CD4-positive, alpha-beta T cell treated with Interleukin-21 for 1 hour (primary cell): ENCODE measurements around the gene EYS.

Experiments used
- DNase-seq: peaks from one replicate; pipeline ENCODE4 v3.0.0-alpha.2; 2020

The EYS gene

GRCh38 chr6:64930681-64931080, 776.3 kb downstream of the EYS start:
- DNase-seq: no peak

- DNase-seq: no peak
Observed at GRCh38 chr6:64926051-64926450, 781.0 kb downstream of the EYS start.

GRCh38 chr6:64920257-64920656, 786.8 kb downstream of the EYS start:
- DNase-seq: no peak

- no peak for DNase-seq
Observed at GRCh38 chr6:64914124-64914523, 792.9 kb downstream of the EYS start.

GRCh38 chr6:64912966-64913365, 794.1 kb downstream of the EYS start:
- DNase-seq: no peak

GRCh38 chr6:64908104-64908503, 798.9 kb downstream of the EYS start:
- no peak for DNase-seq

GRCh38 chr6:64904616-64905015, 802.4 kb downstream of the EYS start:
- DNase-seq: no peak

GRCh38 chr6:64902596-64902995, 804.4 kb downstream of the EYS start:
- no peak for DNase-seq

- DNase-seq: no peak
Observed at GRCh38 chr6:64896939-64897338, 810.1 kb downstream of the EYS start.

GRCh38 chr6:64895945-64896344, 811.1 kb downstream of the EYS start:
- DNase-seq: no peak

- no peak for DNase-seq
Observed at GRCh38 chr6:64890609-64891008, 816.4 kb downstream of the EYS start.

GRCh38 chr6:64889144-64889543, 817.9 kb downstream of the EYS start:
- DNase-seq: no peak

GRCh38 chr6:64874776-64875175, 832.2 kb downstream of the EYS start:
- no peak for DNase-seq

GRCh38 chr6:64872633-64873032, 834.4 kb downstream of the EYS start:
- no peak for DNase-seq

- DNase-seq: no peak
Observed at GRCh38 chr6:64861039-64861651, 845.9 kb downstream of the EYS start.

GRCh38 chr6:64860203-64860602, 846.8 kb downstream of the EYS start:
- no peak for DNase-seq

GRCh38 chr6:64850121-64850520, 856.9 kb downstream of the EYS start:
- DNase-seq: no peak

GRCh38 chr6:64848467-64848866, 858.6 kb downstream of the EYS start:
- no peak for DNase-seq

GRCh38 chr6:64847396-64847795, 859.6 kb downstream of the EYS start:
- no peak for DNase-seq

GRCh38 chr6:64838726-64839125, 868.3 kb downstream of the EYS start:
- DNase-seq: no peak

- no peak for DNase-seq
Observed at GRCh38 chr6:64831680-64832079, 875.3 kb downstream of the EYS start.

- DNase-seq: no peak
Observed at GRCh38 chr6:64817525-64817924, 889.5 kb downstream of the EYS start.

GRCh38 chr6:64815718-64816117, 891.3 kb downstream of the EYS start:
- no peak for DNase-seq

- DNase-seq: no peak
Observed at GRCh38 chr6:64812138-64812537, 894.9 kb downstream of the EYS start.

- DNase-seq: no peak
Observed at GRCh38 chr6:64811119-64811518, 895.9 kb downstream of the EYS start.

GRCh38 chr6:64807785-64808184, 899.2 kb downstream of the EYS start:
- DNase-seq: no peak
